NCI-H2227 treated with DMSO at 0.1 percent for 48 hours (cell line): ENCODE results near the gene GBF1.

Source experiments
- DNase-seq: peaks from one replicate; lab custom pipeline; 2025; lab: John Stamatoyannopoulos, UW

Gene GBF1

GRCh38 chr10:102396730-102397151 lies 151.4 kb downstream of the GBF1 start:
- no peak for DNase-seq

DNA sequence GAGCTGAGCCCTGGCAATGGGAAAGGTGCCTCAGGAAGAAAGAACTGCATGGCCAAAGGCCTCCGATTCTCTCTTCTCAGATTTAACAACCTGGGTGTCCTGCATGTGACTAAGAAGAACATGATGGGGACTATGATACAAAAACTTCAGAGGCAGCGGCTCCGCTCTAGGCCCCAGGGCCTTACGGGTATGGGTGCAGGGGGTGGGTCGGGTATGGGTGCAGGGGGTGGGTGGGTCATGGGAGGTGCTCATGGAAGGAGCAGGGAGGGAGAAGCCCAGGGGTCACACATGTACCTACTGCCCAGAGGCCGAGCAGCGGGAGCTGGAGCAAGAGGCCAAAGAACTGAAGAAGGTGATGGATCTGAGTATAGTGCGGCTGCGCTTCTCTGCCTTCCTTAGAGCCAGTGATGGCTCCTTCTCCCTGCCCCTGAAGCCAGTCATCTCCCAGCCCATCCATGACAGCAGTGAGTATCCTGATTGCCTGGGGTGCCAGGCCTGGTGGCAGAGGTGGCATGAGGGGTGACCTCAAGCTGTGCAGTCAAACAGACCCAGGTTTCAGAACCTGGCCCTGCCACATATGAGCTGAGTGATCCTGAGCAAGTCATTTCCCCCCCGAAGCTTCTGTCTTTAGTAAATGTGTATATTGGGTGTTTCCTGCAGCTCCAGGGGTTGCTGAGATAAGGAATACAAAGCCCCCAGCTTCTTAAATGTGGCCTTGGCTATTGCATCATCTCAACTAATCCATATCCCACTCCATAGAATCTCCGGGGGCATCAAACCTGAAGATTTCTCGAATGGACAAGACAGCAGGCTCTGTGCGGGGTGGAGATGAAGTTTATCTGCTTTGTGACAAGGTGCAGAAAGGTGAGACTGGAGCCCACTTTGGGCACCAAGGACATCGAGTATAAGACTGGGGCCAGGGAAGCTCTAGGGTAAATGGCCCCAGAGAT lies 152.2 kb downstream of the GBF1 start:
- no peak for DNase-seq

GRCh38 chr10:102398172-102399020 lies 153.1 kb downstream of the GBF1 start:
- DNase-seq, result no peak

DNA sequence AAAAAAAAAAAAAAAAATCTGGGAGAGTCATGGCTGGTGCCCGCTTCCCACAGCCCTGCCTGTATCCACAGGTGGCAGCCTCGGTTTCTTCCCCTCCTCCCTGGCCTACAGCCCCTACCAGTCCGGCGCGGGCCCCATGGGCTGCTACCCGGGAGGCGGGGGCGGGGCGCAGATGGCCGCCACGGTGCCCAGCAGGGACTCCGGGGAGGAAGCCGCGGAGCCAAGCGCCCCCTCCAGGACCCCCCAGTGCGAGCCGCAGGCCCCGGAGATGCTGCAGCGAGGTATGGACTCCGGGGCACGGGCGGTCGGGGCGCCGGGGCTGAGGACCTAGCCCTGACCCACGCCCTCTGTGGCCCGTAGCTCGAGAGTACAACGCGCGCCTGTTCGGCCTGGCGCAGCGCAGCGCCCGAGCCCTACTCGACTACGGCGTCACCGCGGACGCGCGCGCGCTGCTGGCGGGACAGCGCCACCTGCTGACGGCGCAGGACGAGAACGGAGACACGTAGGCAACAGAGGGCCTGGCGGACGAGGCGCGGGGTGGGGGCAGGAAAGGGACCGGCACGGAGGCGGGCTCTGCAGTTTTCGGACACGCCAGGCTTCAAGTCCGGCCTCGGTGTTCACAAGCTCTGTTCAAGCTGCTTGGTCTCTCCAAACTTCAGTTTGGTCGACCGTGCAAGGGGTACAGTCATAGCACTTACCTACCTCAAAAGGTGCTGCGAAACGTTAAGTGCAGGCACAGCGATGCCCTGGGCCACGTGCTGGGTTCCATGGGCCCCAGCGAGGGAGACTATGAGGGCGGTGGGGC lies 154.1 kb downstream of the GBF1 start:
- DNase-seq, result peak; percentile 77

DNA sequence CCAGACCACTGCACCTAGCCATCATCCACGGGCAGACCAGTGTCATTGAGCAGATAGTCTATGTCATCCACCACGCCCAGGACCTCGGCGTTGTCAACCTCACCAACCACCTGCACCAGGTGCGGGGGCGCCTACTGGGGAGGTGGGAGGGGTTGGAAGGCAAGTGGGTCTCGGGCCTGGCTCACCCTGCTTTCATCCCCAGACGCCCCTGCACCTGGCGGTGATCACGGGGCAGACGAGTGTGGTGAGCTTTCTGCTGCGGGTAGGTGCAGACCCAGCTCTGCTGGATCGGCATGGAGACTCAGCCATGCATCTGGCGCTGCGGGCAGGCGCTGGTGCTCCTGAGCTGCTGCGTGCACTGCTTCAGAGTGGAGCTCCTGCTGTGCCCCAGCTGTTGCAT lies 154.7 kb downstream of the GBF1 start:
- DNase-seq, result no peak

- no peak for DNase-seq
These were observed 155.4 kb downstream of the GBF1 start for GRCh38 chr10:102400598-102401341.

DNA sequence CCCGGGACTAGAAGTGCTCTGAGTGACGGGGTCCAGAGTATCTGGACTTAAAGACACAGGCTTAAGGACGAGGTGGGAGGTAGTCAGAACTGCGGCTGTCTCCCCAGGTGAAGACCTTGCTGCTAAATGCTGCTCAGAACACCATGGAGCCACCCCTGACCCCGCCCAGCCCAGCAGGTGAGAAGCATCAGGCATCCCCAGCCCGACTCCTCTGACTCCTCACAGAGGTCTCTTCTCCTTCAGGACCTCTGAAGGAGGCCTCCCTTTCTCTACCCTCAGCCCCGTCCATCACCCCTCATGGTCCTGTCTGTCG lies 156.0 kb downstream of the GBF1 start:
- no peak for DNase-seq

DNA sequence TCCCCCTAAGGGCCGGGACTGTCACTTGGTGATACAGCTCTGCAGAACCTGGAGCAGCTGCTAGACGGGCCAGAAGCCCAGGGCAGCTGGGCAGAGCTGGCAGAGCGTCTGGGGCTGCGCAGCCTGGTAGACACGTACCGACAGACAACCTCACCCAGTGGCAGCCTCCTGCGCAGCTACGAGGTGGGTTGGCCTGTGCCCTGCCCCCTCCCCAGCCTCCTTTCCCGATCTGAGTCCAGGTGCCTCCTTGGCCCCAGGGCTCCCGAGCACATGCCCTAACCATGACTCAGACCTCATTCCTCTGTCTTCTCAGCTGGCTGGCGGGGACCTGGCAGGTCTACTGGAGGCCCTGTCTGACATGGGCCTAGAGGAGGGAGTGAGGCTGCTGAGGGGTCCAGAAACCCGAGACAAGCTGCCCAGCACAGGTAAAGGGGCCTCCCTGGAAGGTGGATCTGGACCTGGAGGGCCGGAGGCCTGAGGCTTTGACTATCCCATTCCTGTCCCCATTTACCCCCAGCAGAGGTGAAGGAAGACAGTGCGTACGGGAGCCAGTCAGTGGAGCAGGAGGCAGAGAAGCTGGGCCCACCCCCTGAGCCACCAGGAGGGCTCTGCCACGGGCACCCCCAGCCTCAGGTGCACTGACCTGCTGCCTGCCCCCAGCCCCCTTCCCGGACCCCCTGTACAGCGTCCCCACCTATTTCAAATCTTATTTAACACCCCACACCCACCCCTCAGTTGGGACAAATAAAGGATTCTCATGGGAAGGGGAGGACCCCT lies 156.6 kb downstream of the GBF1 start:
- DNase-seq, result no peak

GRCh38 chr10:102402512-102402896 lies 157.2 kb downstream of the GBF1 start:
- DNase-seq, result no peak

- DNase-seq, result no peak
These were observed 157.8 kb downstream of the GBF1 start for GRCh38 chr10:102403115-102403514.

GRCh38 chr10:102404361-102405107 lies 159.2 kb downstream of the GBF1 start:
- no peak for DNase-seq

DNA sequence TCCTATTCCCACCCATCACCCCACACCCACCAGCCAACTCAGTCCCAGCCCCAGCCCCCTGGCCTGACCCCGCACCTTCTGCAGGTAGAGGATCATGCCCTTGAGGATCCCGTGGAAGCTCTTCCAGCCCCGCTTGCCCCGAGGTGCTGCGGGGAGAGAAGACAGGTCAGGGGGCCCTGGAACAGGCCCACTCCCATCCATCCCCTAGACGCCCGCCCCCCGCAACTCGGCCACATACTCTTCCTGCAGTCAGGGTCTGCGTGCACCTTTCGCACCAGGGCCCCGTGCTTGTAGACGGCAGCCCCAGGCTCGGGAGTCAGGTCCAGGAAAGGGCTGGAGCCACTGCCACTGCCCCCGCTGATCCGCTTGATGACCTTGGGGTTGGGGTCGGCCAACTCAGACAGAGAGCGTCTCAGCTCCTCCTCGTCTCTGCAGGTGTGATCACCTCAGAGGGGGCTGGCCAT lies 159.8 kb downstream of the GBF1 start:
- no peak for DNase-seq

DNA sequence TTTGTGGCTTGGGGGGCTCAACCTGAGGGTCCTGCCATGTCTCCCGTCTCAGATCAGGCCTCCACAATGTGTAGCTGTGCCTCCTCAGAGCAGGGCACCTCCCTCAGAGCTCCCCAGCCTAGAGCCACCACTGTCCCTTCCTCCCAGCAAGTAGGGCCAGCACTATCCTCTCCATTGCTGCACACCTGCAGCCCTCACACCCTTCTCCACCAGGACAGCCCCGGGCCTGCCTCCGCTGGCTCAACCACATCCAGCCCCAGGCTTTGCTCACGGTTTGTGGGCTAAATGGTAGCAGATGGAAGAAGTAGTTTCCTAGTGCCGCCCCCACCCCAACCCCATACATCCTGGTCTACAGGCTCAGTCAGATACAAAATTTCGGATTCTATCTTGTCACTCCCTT lies 160.3 kb downstream of the GBF1 start:
- no peak for DNase-seq

DNA sequence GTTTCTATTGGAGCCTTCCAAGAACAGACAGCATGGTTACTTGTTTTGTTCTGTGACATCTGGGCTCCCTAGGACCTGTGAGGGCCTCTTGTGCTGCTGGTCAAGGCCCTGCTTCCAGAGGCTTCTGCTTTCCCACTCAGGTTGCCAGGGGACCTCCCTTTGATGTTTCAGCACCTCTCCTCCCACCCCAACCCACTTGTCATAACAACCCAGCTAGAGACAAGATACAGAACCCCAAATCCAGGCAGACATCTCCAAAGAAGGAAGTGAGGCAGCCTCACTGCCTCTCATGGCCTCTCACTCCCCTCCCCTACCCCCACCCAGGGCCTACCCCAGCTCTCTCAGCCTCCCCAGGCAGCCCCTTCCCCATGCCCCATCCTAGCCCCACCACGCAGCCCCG lies 161.5 kb downstream of the GBF1 start:
- no peak for DNase-seq

- no peak for DNase-seq
These were observed 162.2 kb downstream of the GBF1 start for GRCh38 chr10:102407425-102408130.

DNA sequence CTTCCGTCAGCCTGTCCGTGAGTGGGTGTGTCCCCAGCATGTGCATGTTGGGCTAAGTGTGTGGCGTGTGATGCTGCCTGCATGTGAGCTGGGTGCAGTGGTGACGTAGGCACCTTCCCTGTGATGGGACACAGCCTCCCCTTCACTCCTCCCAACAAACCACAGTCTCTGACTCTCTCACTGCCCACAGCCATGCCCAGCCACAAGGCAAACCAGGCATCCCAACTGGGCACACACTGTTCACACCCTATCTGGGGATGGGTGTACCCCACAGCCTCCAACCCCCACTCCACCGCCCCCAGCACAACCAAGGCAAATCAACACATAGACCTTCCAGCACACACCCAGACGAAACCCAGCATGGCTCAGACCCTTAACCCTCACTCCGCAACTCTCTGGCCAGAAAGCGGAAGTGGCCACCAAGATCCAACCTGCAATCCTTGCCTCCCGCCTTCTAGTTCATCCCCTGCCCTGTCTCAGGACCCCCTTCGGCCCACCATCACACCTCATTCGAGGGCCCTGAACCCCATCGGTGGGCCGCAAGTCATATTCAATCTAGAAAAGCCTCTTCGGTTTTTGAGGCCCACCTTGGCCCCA lies 162.9 kb downstream of the GBF1 start:
- DNase-seq, result no peak

DNA sequence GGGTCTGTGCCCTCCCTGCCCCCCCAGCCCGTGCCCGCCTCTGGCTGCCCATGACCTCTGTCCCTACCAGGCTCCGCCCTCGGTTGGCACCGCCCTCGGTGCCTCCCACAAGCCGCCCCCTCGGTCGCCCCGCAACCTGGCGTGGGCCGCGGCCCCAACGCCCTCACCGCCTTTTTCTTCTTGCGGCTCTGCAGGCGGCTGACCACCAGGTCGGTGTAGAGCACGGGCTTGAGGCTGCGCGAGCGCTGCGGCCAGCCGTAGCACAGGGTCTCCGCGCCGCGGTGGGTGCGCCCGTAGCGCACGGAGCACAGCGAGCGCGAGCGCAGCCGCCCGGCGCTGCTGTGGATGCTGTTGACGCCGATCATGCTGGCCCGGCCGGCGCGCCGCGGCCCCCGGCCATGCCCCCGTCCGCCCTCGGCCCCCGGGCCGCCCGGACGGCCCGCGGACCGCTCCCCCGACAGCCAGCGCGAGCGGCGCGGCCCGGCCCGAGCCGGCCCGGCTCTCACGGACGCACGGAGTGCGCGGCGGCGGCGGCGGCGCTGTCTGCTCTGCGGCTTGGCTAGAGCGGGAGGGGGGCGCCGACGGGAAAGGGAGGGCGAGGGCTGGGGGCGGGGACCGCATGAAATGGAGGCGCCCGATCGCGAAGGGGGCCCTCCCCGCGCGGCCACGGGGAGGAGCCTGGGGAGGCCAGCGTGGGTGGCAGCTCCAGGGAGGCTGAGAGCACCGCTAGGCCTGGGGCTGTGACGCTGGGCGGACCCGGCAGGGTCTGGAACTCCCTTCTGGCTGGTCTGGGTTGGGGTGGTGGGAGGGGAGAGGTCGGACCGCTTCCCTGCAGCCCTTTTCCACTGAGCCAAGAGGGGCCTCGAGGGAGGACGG lies 163.6 kb downstream of the GBF1 start:
- DNase-seq, result peak; percentile 30
